CD8-positive, alpha-beta memory T cell (primary cell): ENCODE measurements around the gene PEX16. TPM values are rescaled to one million over a fixed set of nuclear protein-coding genes. Genes with fewer than 3 reads are reported as not detected.

Source experiments
- polyA plus RNA-seq: library from polyadenylated mRNA; unstranded; fragments of 300-500 nt; fragmentation: Illumina TruSeq; gene quantifications from one replicate; pipeline ENCODE4 v1.2.3, GENCODE V29; 2021
- total RNA-seq, 2 experiments: library from RNA; stranded (reverse); gene quantifications; one replicate each; pipeline ENCODE4 v1.2.3, GENCODE V29; 2021

PEX16 gene
- total and polyA plus RNA-seq, 3 experiments from 2014 or later, result 35.1 to 63.4 (median 43.2) TPM

Other genes starting within 250 kb of the PEX16 start
- gene SLC35C1, start 112.7 kb downstream of the PEX16 start, total RNA-seq, result 10 to 100 TPM; 17.7 to 18.1 TPM
- gene SLC35C1, start 112.7 kb downstream of the PEX16 start, polyA plus RNA-seq, result 22.4 TPM
- 10 to 100 TPM; 16.6 to 17.8 TPM for gene CRY2, start 70.4 kb downstream of the PEX16 start, total RNA-seq
- gene CRY2, start 70.4 kb downstream of the PEX16 start, polyA plus RNA-seq, result 27.1 TPM
- 1 to 10 TPM in 1 of 2 experiments, under 1 TPM in 1; 0.98 to 1.1 TPM for gene MAPK8IP1, start 32.2 kb downstream of the PEX16 start, total RNA-seq
- gene MAPK8IP1, start 32.2 kb downstream of the PEX16 start, polyA plus RNA-seq, result 0.23 TPM
- 1 to 10 TPM; 1.1 to 2.0 TPM for gene FREY1, start 10.6 kb downstream of the PEX16 start, total RNA-seq
- gene FREY1, start 10.6 kb downstream of the PEX16 start, polyA plus RNA-seq, result 0.43 TPM
- gene LARGE2, start 4.8 kb upstream of the PEX16 start, total RNA-seq, result 1 to 10 TPM; 2.6 to 3.2 TPM
- 14.4 TPM for gene LARGE2, start 4.8 kb upstream of the PEX16 start, polyA plus RNA-seq
- gene PHF21A, start 203.6 kb upstream of the PEX16 start, total RNA-seq, result 10 to 100 TPM; 30.5 to 33.5 TPM
- 14.1 TPM for gene PHF21A, start 203.6 kb upstream of the PEX16 start, polyA plus RNA-seq